MM.1S (cell line): Measurements from ENCODE around the gene IRGQ.

Experiments used
- DNase-seq: peaks from one replicate; pipeline ENCODE4 v3.0.0-alpha.2; 2015
- H2AFZ ChIP-seq: fragments of 300-600 bp; sonication (generic); 2 replicates; pipeline ENCODE4 v1.6.0; 2016; ENCODE audit warnings: antibody characterized with exemption, low read length
- H3F3A ChIP-seq: fragments of 300-600 bp; sonication (generic); 2 replicates; pipeline ENCODE4 v1.6.1; 2016; ENCODE audit warnings: mild to moderate bottlenecking, antibody characterized with exemption, low read length, moderate library complexity, mixed read lengths; ENCODE audit not compliant: insufficient read depth
- H3K27ac ChIP-seq: fragments of 300-600 bp; sonication (generic); 2 replicates; pipeline ENCODE4 v1.5.1; 2016; ENCODE audit warnings: mild to moderate bottlenecking, low read length
- H3K27me3 ChIP-seq: fragments of 300-600 bp; sonication (generic); replicated peaks from 2 replicates; pipeline ENCODE4 v1.6.0; 2016; ENCODE audit warnings: low read length; ENCODE audit not compliant: insufficient read depth
- H3K36me3 ChIP-seq: fragments of 300-600 bp; sonication (generic); replicated peaks from 2 replicates; pipeline ENCODE4 v1.6.1; 2016; ENCODE audit warnings: mild to moderate bottlenecking, low read length, mixed read lengths; ENCODE audit not compliant: insufficient read depth
- H3K4me1 ChIP-seq: fragments of 300-600 bp; sonication (generic); 2 replicates; pipeline ENCODE4 v1.6.1; 2016; ENCODE audit warnings: low read length, mixed read lengths
- H3K4me2 ChIP-seq: fragments of 300-600 bp; sonication (generic); 2 replicates; pipeline ENCODE4 v1.6.0; 2016; ENCODE audit warnings: low read depth, low read length
- H3K4me3 ChIP-seq: fragments of 300-600 bp; sonication (generic); 2 replicates; pipeline ENCODE4 v1.5.1; 2016; ENCODE audit warnings: low read length, mixed read lengths
- H3K79me2 ChIP-seq: fragments of 300-600 bp; sonication (generic); 2 replicates; pipeline ENCODE4 v1.6.1; 2016; ENCODE audit warnings: mixed run types, low read length, mixed read lengths
- H3K9ac ChIP-seq: fragments of 300-600 bp; sonication (generic); 2 replicates; pipeline ENCODE4 v1.6.1; 2016; ENCODE audit warnings: low read length, mixed read lengths
- H3K9me2 ChIP-seq: fragments of 300-600 bp; sonication (generic); replicated peaks from 2 replicates; pipeline ENCODE4 v1.6.1; 2016; ENCODE audit warnings: mild to moderate bottlenecking, low read length, mixed read lengths; ENCODE audit not compliant: insufficient read depth
- H3K9me3 ChIP-seq: fragments of 300-600 bp; sonication (generic); replicated peaks from 2 replicates; pipeline ENCODE4 v1.6.1; 2016; ENCODE audit warnings: mild to moderate bottlenecking, low read length, mixed read lengths; ENCODE audit not compliant: insufficient read depth
- H4K20me1 ChIP-seq: fragments of 300-600 bp; sonication (generic); 2 replicates; pipeline ENCODE4 v1.6.1; 2016; ENCODE audit warnings: mild to moderate bottlenecking, low read length, moderate library complexity, mixed read lengths; ENCODE audit not compliant: insufficient read depth
- CTCF ChIP-seq: fragments of 300-600 bp; sonication (generic); IDR thresholded peaks from 2 replicates; pipeline ENCODE4 v1.5.1; 2016; ENCODE audit warnings: antibody characterized with exemption, low read length, mixed read lengths
- EZH2 ChIP-seq: fragments of 300-600 bp; sonication (generic); optimal IDR thresholded peaks from 2 replicates; pipeline ENCODE3; 2017; ENCODE audit warnings: low read depth, mild to moderate bottlenecking, antibody characterized with exemption, low read length, mixed read lengths
- EZH2phosphoT487 ChIP-seq: fragments of 300-600 bp; sonication (generic); IDR thresholded peaks from 2 replicates; pipeline ENCODE4 v1.6.1; 2018; ENCODE audit warnings: antibody characterized with exemption, low read length

Gene IRGQ

GRCh38 chr19:43564800-43565199 is 31.1 kb downstream of the IRGQ start:
- H3F3A ChIP-seq: no peaks in the 10 kb centered on the region
- H4K20me1 ChIP-seq: no peaks in the 10 kb centered on the region
- TF ChIP-seq CTCF: no peak
- no peak overlapping the region for H3K27ac ChIP-seq
- no peak overlapping the region for H3K4me2 ChIP-seq
- H2AFZ ChIP-seq: no peak overlapping the region
- no peaks in the 10 kb centered on the region for H3K4me1 ChIP-seq
- no peaks in the 10 kb centered on the region for H3K27me3 ChIP-seq
- H3K9me3 ChIP-seq: no peaks in the 10 kb centered on the region
- no peaks in the 10 kb centered on the region for H3K9me2 ChIP-seq
- no peak for DNase-seq
- H3K79me2 ChIP-seq: no peaks in the 10 kb centered on the region; the same call in 1 of the 2 replicates
- H3K36me3 ChIP-seq: no peaks in the 10 kb centered on the region
- H3K9ac ChIP-seq: no peak overlapping the region
- H3K4me3 ChIP-seq: no peak overlapping the region

GRCh38 chr19:43563816-43564457 is 32.0 kb downstream of the IRGQ start:
- Histone ChIP-seq H3F3A (no peaks in the 10 kb centered on the region), H3K27ac (no peak overlapping the region), H3K4me1 (no peaks in the 10 kb centered on the region), H3K4me3 (no peak overlapping the region), H2AFZ (no peak overlapping the region), H3K27me3 (no peaks in the 10 kb centered on the region), H3K9me2 (no peaks in the 10 kb centered on the region), H3K9ac (no peak overlapping the region), H4K20me1 (no peaks in the 10 kb centered on the region), H3K79me2 (no peaks in the 10 kb centered on the region; the same call in 1 of the 2 replicates), H3K9me3 (no peaks in the 10 kb centered on the region), H3K4me2 (no peak overlapping the region), H3K36me3 (no peaks in the 10 kb centered on the region)
- no peak for TF ChIP-seq CTCF
- no peak for TF ChIP-seq EZH2phosphoT487
- TF ChIP-seq EZH2: no peak
- DNase-seq: no peak

- H3K4me3 ChIP-seq: no peak overlapping the region
- no peak overlapping the region for H3K27ac ChIP-seq
- no peak overlapping the region for H2AFZ ChIP-seq
- no peaks in the 10 kb centered on the region for H3K9me2 ChIP-seq
- H3F3A ChIP-seq: no peaks in the 10 kb centered on the region
- H4K20me1 ChIP-seq: no peaks in the 10 kb centered on the region
- no peaks in the 10 kb centered on the region for H3K9me3 ChIP-seq
- no peaks in the 10 kb centered on the region for H3K36me3 ChIP-seq
- no peaks in the 10 kb centered on the region; the same call in 1 of the 2 replicates for H3K79me2 ChIP-seq
- no peak overlapping the region for H3K9ac ChIP-seq
- H3K4me2 ChIP-seq: no peak overlapping the region
- no peak for DNase-seq
- no peaks in the 10 kb centered on the region for H3K27me3 ChIP-seq
- no peak for TF ChIP-seq EZH2
- no peak for TF ChIP-seq CTCF
- TF ChIP-seq EZH2phosphoT487: no peak
- H3K4me1 ChIP-seq: no peaks in the 10 kb centered on the region
Observed at GRCh38 chr19:43562698-43563241, 33.2 kb downstream of the IRGQ start.
